Hepatocyte (in vitro differentiated cells): ENCODE results near the gene LY9. TPM values are rescaled to one million over a fixed set of nuclear protein-coding genes. Genes with fewer than 3 reads are reported as not detected.
A peak's percentile ranks its signal among the peaks of the same experiment; 100 is the strongest.

Experiments used
- DNase-seq: peaks from one replicate; pipeline ENCODE4 v3.0.0-alpha.2; 2016; ENCODE audit warnings: low spot score
- H2AFZ ChIP-seq: fragments of 200-600 bp; sonication (generic); 2 replicates; pipeline ENCODE4 v1.6.0; 2016; ENCODE audit warnings: antibody characterized with exemption, mild to moderate bottlenecking
- H3K27ac ChIP-seq: fragments of 200-600 bp; sonication (generic); 2 replicates; pipeline ENCODE4 v1.5.1; 2016; ENCODE audit warnings: mild to moderate bottlenecking
- H3K27me3 ChIP-seq: fragments of 200-600 bp; sonication (generic); 2 replicates; pipeline ENCODE4 v1.6.1; 2016
- H3K36me3 ChIP-seq: fragments of 200-600 bp; sonication (generic); replicated peaks from 2 replicates; pipeline ENCODE4 v1.5.1; 2016; ENCODE audit warnings: low read depth; ENCODE audit not compliant: insufficient read depth
- H3K4me1 ChIP-seq: fragments of 200-600 bp; sonication (generic); 2 replicates; pipeline ENCODE4 v1.5.1; 2016; ENCODE audit warnings: mild to moderate bottlenecking, moderate library complexity; ENCODE audit not compliant: insufficient read depth
- H3K4me2 ChIP-seq: fragments of 200-600 bp; sonication (generic); 2 replicates; pipeline ENCODE4 v1.6.0; 2016
- H3K4me3 ChIP-seq: fragments of 200-600 bp; sonication (generic); 2 replicates; pipeline ENCODE4 v1.5.1; 2016; ENCODE audit warnings: mild to moderate bottlenecking
- H3K79me2 ChIP-seq: fragments of 200-600 bp; sonication (generic); 2 replicates; pipeline ENCODE4 v1.6.0; 2017; ENCODE audit warnings: mild to moderate bottlenecking
- H3K9me2 ChIP-seq: fragments of 200-600 bp; sonication (generic); replicated peaks from 2 replicates; pipeline ENCODE4 v1.6.0; 2017; ENCODE audit warnings: mild to moderate bottlenecking; ENCODE audit not compliant: insufficient read depth
- H3K9me3 ChIP-seq: fragments of 200-600 bp; sonication (generic); 2 replicates; pipeline ENCODE4 v1.5.1; 2016; ENCODE audit warnings: low read depth, mild to moderate bottlenecking
- H4K20me1 ChIP-seq: fragments of 200-600 bp; sonication (generic); 2 replicates; pipeline ENCODE4 v1.6.0; 2016; ENCODE audit warnings: mild to moderate bottlenecking; ENCODE audit not compliant: insufficient read depth, poor library complexity, severe bottlenecking
- EZH2 ChIP-seq: fragments of 200-600 bp; sonication (generic); IDR thresholded peaks from 2 replicates; pipeline ENCODE4 v1.6.1; 2016; ENCODE audit warnings: antibody characterized with exemption, mild to moderate bottlenecking, borderline replicate concordance
- EZH2phosphoT487 ChIP-seq: fragments of 200-600 bp; sonication (generic); IDR thresholded peaks from one replicate; pipeline ENCODE4 v1.6.1; 2018; ENCODE audit warnings: antibody characterized with exemption, mild to moderate bottlenecking, low read depth, moderate library complexity; ENCODE audit not compliant: unreplicated experiment, severe bottlenecking
- WGBS: methylation state at CpG from one replicate; pipeline ENCODE4 v1.1.6; 2016; ENCODE audit warnings: low lambda C conversion rate; ENCODE audit errors: missing lambda C conversion rate; 5-methylcytosine and 5-hydroxymethylcytosine counted together
- polyA plus RNA-seq: library from polyadenylated mRNA; unstranded; fragments of >200 nt; fragmentation: Nextera tagmentation; extraction: Ambion mirVana; gene quantifications from 2 replicates; pipeline ENCODE4 v1.2.1, GENCODE V29; 2016
- total RNA-seq: library from RNA; depleted of rRNA; stranded (reverse); fragments of >200 nt; gene quantifications from 2 replicates; pipeline ENCODE4 v1.2.3, GENCODE V29; 2014
- TF ChIP-seq, protein P1 (sequence below): fragments of 200-600 bp; sonication (generic); IDR thresholded peaks from 2 replicates; pipeline ENCODE4 v1.5.1; 2016; ENCODE audit warnings: antibody characterized with exemption, mild to moderate bottlenecking; ENCODE audit not compliant: poor library complexity

LY9 gene
- total and polyA plus RNA-seq, 2 experiments from 2014 or later, result not detected

DNA sequence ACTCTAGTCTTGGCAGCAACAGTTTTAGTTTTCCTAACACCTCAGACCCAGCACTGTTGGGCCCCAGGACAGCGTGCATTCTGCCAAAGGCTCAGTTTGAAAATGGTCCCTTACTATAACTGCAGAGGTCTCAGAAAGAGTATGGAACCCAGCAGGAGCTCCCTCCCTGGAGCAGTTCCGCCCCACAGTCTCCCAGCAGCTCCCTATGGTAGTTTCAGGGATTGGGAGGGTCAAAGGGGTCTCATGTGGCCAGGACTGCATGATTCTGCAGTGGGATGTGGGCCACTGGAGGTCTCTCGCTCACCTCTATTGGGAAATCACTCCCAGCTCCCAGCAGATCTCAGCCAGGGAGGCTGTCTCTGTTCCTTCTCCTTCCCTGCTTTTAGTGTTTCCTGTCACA, 12.3 kb downstream of the LY9 start:
- H3K36me3 ChIP-seq, result no peaks in the 10 kb centered on the region
- TF ChIP-seq EZH2 (no peak), EZH2phosphoT487 (no peak)
- TF ChIP-seq, protein P1, sequence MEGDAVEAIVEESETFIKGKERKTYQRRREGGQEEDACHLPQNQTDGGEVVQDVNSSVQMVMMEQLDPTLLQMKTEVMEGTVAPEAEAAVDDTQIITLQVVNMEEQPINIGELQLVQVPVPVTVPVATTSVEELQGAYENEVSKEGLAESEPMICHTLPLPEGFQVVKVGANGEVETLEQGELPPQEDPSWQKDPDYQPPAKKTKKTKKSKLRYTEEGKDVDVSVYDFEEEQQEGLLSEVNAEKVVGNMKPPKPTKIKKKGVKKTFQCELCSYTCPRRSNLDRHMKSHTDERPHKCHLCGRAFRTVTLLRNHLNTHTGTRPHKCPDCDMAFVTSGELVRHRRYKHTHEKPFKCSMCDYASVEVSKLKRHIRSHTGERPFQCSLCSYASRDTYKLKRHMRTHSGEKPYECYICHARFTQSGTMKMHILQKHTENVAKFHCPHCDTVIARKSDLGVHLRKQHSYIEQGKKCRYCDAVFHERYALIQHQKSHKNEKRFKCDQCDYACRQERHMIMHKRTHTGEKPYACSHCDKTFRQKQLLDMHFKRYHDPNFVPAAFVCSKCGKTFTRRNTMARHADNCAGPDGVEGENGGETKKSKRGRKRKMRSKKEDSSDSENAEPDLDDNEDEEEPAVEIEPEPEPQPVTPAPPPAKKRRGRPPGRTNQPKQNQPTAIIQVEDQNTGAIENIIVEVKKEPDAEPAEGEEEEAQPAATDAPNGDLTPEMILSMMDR, result no peak
- no peaks in the 10 kb centered on the region for H3K9me3 ChIP-seq
- WGBS, result 94% methylated on average over 3 of the region's 3 CpGs
- no peaks in the 10 kb centered on the region for H4K20me1 ChIP-seq
- H3K4me2 ChIP-seq, result no peak overlapping the region
- no peaks in the 10 kb centered on the region for H3K27me3 ChIP-seq
- H3K27ac ChIP-seq, result no peak overlapping the region
- DNase-seq, result no peak
- H3K4me1 ChIP-seq, result no peaks in the 10 kb centered on the region
- H3K9me2 ChIP-seq, result no peaks in the 10 kb centered on the region
- H2AFZ ChIP-seq, result no peak overlapping the region
- H3K79me2 ChIP-seq, result no peaks in the 10 kb centered on the region
- no peak overlapping the region for H3K4me3 ChIP-seq

DNA sequence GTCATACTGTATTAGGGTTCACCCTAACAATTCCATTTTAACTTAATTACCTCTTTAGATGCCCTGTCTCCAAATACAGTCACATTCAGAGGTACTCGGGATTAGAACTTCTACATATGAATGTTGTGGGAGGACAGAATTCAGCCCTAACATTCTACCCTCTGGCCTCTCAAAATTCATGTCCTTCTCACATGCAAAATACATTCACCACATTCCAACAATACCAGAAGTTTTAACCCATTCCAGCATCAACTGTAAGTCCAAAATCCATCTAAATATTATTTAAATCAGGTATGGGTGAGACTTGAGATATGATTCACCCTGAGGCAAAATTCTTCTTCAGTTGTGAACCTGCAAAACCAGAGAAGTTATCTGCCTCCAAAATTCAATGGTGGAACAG, 14.5 kb downstream of the LY9 start:
- Histone ChIP-seq H3K36me3 (no peaks in the 10 kb centered on the region), H3K9me2 (no peaks in the 10 kb centered on the region), H3K9me3 (no peaks in the 10 kb centered on the region), H3K27me3 (no peaks in the 10 kb centered on the region), H2AFZ (no peak overlapping the region), H3K4me1 (no peaks in the 10 kb centered on the region), H4K20me1 (no peaks in the 10 kb centered on the region), H3K4me3 (no peak overlapping the region), H3K4me2 (no peak overlapping the region), H3K27ac (no peak overlapping the region), H3K79me2 (no peaks in the 10 kb centered on the region)
- no peak for DNase-seq
- 46% methylated on average over 1 of the region's 1 CpG for WGBS
- TF ChIP-seq EZH2phosphoT487, result no peak
- TF ChIP-seq, protein P1, result no peak
- no peak for TF ChIP-seq EZH2

DNA sequence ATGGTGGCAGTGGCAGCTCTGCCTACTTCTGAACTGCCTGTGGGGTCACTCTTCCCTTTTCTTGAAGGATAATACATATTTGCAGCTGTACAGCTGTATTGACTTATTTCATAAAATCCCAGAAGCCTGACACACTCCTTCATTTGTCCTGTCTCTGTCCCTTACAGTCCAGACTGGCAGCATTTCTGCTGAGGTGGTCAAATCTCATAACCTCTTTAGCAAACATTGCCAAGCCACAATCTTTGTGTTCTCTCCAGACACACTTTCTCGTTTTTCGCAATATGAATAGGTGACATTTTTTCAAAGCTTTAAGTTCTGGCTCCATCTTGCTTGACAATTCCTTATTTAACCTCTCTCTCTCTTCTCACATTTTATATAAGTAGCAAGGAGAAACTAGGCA, 15.2 kb downstream of the LY9 start:
- Histone ChIP-seq H3K4me3 (no peak overlapping the region), H3K36me3 (no peaks in the 10 kb centered on the region), H3K4me1 (no peaks in the 10 kb centered on the region), H3K27ac (no peak overlapping the region), H4K20me1 (no peaks in the 10 kb centered on the region), H3K79me2 (no peaks in the 10 kb centered on the region), H2AFZ (no peak overlapping the region), H3K9me3 (no peaks in the 10 kb centered on the region), H3K9me2 (no peaks in the 10 kb centered on the region), H3K27me3 (no peaks in the 10 kb centered on the region), H3K4me2 (no peak overlapping the region)
- WGBS, result 75% methylated on average over 2 of the region's 2 CpGs
- TF ChIP-seq, protein P1, result no peak
- TF ChIP-seq EZH2, result no peak
- TF ChIP-seq EZH2phosphoT487, result no peak
- DNase-seq, result no peak

DNA sequence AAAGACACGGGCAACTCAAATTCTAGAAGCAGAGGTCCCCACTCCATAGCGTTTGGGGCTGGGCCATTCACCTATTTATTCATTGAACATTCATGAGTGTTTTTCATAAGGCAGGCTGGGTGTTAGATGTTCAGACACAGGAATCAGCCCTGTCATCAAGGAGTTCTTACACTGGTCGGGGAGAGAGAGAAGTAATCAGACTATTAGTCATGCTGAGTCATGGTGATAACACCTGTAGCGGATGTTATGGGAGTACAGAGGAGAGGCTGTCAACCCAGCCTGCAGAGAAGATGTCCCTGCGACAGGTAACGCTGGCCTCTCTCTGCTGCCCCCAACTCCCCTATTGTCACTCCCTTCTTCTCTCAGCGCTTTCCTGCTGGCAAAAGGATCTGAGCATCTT, 17.2 kb downstream of the LY9 start:
- no peaks in the 10 kb centered on the region for H3K4me1 ChIP-seq
- H3K9me3 ChIP-seq, result no peaks in the 10 kb centered on the region
- DNase-seq, result peak; percentile 65
- no peak overlapping the region for H3K4me3 ChIP-seq
- H3K36me3 ChIP-seq, result no peaks in the 10 kb centered on the region
- H3K79me2 ChIP-seq, result no peaks in the 10 kb centered on the region
- TF ChIP-seq, protein P1, result no peak
- no peak for TF ChIP-seq EZH2
- no peak for TF ChIP-seq EZH2phosphoT487
- H3K27ac ChIP-seq, result no peak overlapping the region
- H3K4me2 ChIP-seq, result no peak overlapping the region
- no peaks in the 10 kb centered on the region for H3K27me3 ChIP-seq
- H3K9me2 ChIP-seq, result no peaks in the 10 kb centered on the region
- H4K20me1 ChIP-seq, result no peaks in the 10 kb centered on the region
- 68% methylated on average over 7 of the region's 7 CpGs for WGBS
- no peak overlapping the region for H2AFZ ChIP-seq
